Transverse colon (tissue), 4 donors: ENCODE measurements around the gene DST.

Experiments used
- EP300 ChIP-seq: sonication (generic); formaldehyde crosslinking; IDR thresholded peaks from one replicate; pipeline ENCODE4 v1.6.1; 2017; ENCODE audit warnings: antibody characterized with exemption, low read depth
- POLR2A ChIP-seq: fragments of 450-650 bp; IDR thresholded peaks from one replicate; pipeline ENCODE4 v1.6.1; 2016; ENCODE audit warnings: antibody characterized with exemption, mild to moderate bottlenecking, moderate library complexity
- POLR2AphosphoS5 ChIP-seq, 3 donors: sonication (generic); formaldehyde crosslinking; IDR thresholded peaks; one replicate each; pipeline ENCODE4 v1.6.1; 2016; ENCODE audit warnings: antibody characterized with exemption in 3 of 3
- TF ChIP-seq, protein P1 (sequence below), 5 experiments: fragments of 200-600 bp in 3 of 5; fragments of 450-650 bp in 2 of 5; sonication (generic) in 3 of 5; IDR thresholded peaks; 1 replicate in 2 of 5; 2 replicates in 3 of 5; pipeline ENCODE4 v1.5.1; 2016 to 2017; ENCODE audit warnings: antibody characterized with exemption in 5 of 5, inconsistent platforms in 3 of 5, mild to moderate bottlenecking in 2 of 5, moderate library complexity in 1 of 5

- TF ChIP-seq, protein P1, sequence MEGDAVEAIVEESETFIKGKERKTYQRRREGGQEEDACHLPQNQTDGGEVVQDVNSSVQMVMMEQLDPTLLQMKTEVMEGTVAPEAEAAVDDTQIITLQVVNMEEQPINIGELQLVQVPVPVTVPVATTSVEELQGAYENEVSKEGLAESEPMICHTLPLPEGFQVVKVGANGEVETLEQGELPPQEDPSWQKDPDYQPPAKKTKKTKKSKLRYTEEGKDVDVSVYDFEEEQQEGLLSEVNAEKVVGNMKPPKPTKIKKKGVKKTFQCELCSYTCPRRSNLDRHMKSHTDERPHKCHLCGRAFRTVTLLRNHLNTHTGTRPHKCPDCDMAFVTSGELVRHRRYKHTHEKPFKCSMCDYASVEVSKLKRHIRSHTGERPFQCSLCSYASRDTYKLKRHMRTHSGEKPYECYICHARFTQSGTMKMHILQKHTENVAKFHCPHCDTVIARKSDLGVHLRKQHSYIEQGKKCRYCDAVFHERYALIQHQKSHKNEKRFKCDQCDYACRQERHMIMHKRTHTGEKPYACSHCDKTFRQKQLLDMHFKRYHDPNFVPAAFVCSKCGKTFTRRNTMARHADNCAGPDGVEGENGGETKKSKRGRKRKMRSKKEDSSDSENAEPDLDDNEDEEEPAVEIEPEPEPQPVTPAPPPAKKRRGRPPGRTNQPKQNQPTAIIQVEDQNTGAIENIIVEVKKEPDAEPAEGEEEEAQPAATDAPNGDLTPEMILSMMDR (IDR thresholded peaks at IDR 0.05), result no peak
- TF ChIP-seq POLR2A (no peak), EP300 (no peak), POLR2AphosphoS5 (IDR thresholded peaks at IDR 0.05) (no peak)
Measured at GRCh38 chr6:56529594-56530191, 113.0 kb downstream of the DST start.
